ENCODE data around the gene TAF5. TPM values are rescaled to one million over a fixed set of nuclear protein-coding genes. Genes with fewer than 3 reads are reported as not detected.

The TAF5 gene
- total and polyA plus RNA-seq, 2 of the 4 experiments (the other 2 are of a cell fraction): 1.9 to 3.6 TPM

GRCh38 chr10:103334567-103334966 is 33.2 kb upstream of the TAF5 start:
- H2AFZ ChIP-seq (replicated peaks; ENCODE audit: low read length, poor library complexity): no peak overlapping the region
- TF ChIP-seq SMC3 (IDR thresholded peaks at IDR 0.05; ENCODE audit: low read depth, low read length) (no peak), CTCF (conservative IDR thresholded peaks at IDR 0.05; ENCODE audit: low read depth, low read length) (no peak), MAZ (IDR thresholded peaks at IDR 0.05; ENCODE audit: borderline replicate concordance, low read depth, low read length) (no peak), NFE2L2 (IDR thresholded peaks at IDR 0.05; ENCODE audit: low read depth, low read length) (no peak), CHD1 (IDR thresholded peaks at IDR 0.05; ENCODE audit: low read depth, low read length) (no peak), RAD21 (IDR thresholded peaks at IDR 0.05; ENCODE audit: low read length) (no peak), USF2 (IDR thresholded peaks at IDR 0.05; ENCODE audit: low read depth, low read length) (no peak), POLR2A (IDR thresholded peaks at IDR 0.05; ENCODE audit: low read depth, low read length) (no peak), MAFK (IDR thresholded peaks at IDR 0.05; ENCODE audit: low read depth, low read length) (no peak), RCOR1 (IDR thresholded peaks at IDR 0.05; ENCODE audit: insufficient replicate concordance, low read length) (no peak), ELK1 (IDR thresholded peaks at IDR 0.05; ENCODE audit: borderline replicate concordance, low read depth, low read length) (no peak), RFX5 (IDR thresholded peaks at IDR 0.05; ENCODE audit: low read depth, low read length) (no peak), FOS (IDR thresholded peaks at IDR 0.05; ENCODE audit: low read depth, low read length) (no peak), CEBPB (IDR thresholded peaks at IDR 0.05; ENCODE audit: low read depth, low read length) (no peak), BHLHE40 (IDR thresholded peaks at IDR 0.05; ENCODE audit: low read depth, low read length) (no peak), MXI1 (IDR thresholded peaks at IDR 0.05; ENCODE audit: borderline replicate concordance, low read depth, low read length) (no peak)
- H3K4me3 ChIP-seq (ENCODE audit: insufficient read depth, low read depth, low read length): no peak overlapping the region
- dilution Hi-C loops (cut with HindIII; ENCODE audit: low sequenced_read_pairs, unreplicated experiment) (no loop called here), intact Hi-C loops (cut with micrococcal nuclease) (loop anchor here (1.0 kb wide), 1 partner anchor 417 kb away; no protein-coding TSS in a partner anchor), in situ Hi-C loops (cut with MboI; ENCODE audit: low sequenced_read_pairs) (no loop called here)
- no peak overlapping the region for H3K9ac ChIP-seq (ENCODE audit: low read depth, low read length)
- no peaks in the 10 kb centered on the region for H3K27me3 ChIP-seq (ENCODE audit: control insufficient read depth, insufficient read depth, low read length)
- ATAC-seq (ENCODE audit: low read depth) (no peak), DNase-seq (no peak)
- H3K14ac ChIP-seq (replicated peaks; ENCODE audit: low read depth, low read length): no peak overlapping the region
- H3K9me3 ChIP-seq (ENCODE audit: control insufficient read depth, insufficient read depth, low read length): no peaks in the 10 kb centered on the region
- H4K91ac ChIP-seq (ENCODE audit: insufficient read depth, low read depth, low read length): no peak overlapping the region
- H3K4ac ChIP-seq (ENCODE audit: low read depth, low read length): no peak overlapping the region
- peaks cover 25% of the 10 kb centered on the region for H3K36me3 ChIP-seq (ENCODE audit: control insufficient read depth, insufficient read depth, low read length)
- no peak overlapping the region for H2BK120ac ChIP-seq (ENCODE audit: low read depth, low read length)
- no peak overlapping the region for H4K5ac ChIP-seq (ENCODE audit: low read depth, low read length)
- no TSS peak for BruUV-seq (replicated peaks)
- no peak overlapping the region for H3K56ac ChIP-seq (ENCODE audit: extremely low read depth, insufficient read depth, low read length)
- no peak overlapping the region for H3K18ac ChIP-seq (ENCODE audit: low read depth, low read length)
- no peak overlapping the region for H2BK5ac ChIP-seq (ENCODE audit: low read depth, low read length, poor library complexity, severe bottlenecking)
- no peak overlapping the region for H4K8ac ChIP-seq (ENCODE audit: low read depth in 2 of 2, low read length in 2 of 2)
- H3K79me1 ChIP-seq (ENCODE audit: low read depth in 1 of 2, low read length in 2 of 2): peaks cover 4 to 6% of the 10 kb centered on the region in 2 experiments; a peak in 2 of 4 replicates
- no peak overlapping the region for H3K27ac ChIP-seq (ENCODE audit: insufficient read depth, low read length)
- no peak overlapping the region for H2BK20ac ChIP-seq (ENCODE audit: low read depth, low read length)
- no peaks in the 10 kb centered on the region for H3K9me1 ChIP-seq (ENCODE audit: insufficient read depth, low read length)
- CTCF ChIA-PET: interaction anchor here (2.0 kb wide), 1 partner anchor 10 kb away, joined by 8 read pairs; no protein-coding TSS in a partner anchor
- no peaks in the 10 kb centered on the region for H4K20me1 ChIP-seq (ENCODE audit: insufficient read depth, low read length)
- H2BK15ac ChIP-seq (ENCODE audit: low read depth, low read length): no peak overlapping the region
- no peak overlapping the region for H2AK9ac ChIP-seq (replicated peaks; ENCODE audit: low read depth, low read length, poor library complexity)
- POLR2A ChIA-PET (ENCODE audit: unreplicated experiment): no interaction called here
- H2AK5ac ChIP-seq (ENCODE audit: low read depth, low read length): no peak overlapping the region
- no peaks in the 10 kb centered on the region for H3K4me1 ChIP-seq (ENCODE audit: control insufficient read depth, insufficient read depth, low read length)
- H3K4me2 ChIP-seq (ENCODE audit: low read depth, low read length): no peak overlapping the region
- H3K23ac ChIP-seq (ENCODE audit: low read depth, low read length): no peak overlapping the region

Measured in IMR-90 (cell line).